ENCODE results near the gene KCTD11. TPM values are rescaled to one million over a fixed set of nuclear protein-coding genes. Genes with fewer than 3 reads are reported as not detected.

KCTD11 gene
- total RNA-seq, 1 donor: 6.9 TPM

DNA sequence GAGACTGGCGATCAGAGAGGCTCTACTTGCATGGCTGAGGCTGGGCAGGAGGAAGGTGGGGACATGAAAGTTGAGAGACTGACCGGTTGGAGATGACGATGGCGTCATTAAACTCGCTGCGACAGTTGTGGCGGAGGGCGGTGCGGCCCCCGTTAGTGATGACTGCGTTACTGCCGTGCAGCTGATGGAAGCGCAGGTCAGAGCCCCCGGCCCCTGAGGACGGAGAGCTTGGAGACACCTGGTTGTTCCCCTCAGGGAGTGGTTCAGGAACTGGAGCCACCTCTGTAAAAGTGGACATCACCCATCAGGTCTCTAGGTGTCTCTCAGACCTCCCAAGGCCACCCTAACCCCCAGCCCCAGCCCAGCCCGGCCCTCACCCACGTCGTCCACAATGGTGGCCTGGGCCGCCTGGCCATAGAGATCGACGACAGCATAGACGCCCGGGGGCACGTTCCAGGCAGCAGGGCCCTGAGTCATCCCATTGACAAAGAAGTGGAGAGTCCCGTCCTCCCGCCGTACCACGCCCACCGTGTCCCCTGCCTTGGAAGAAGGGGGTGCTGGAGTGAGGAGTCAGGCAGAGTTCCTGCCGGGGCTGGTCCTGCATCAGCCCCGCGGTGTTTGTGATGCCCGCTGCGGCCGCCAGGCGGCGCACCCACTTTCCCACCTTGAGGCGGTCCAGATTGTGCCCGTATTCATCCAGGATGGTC is 28.1 kb upstream of the KCTD11 start:
- no peak overlapping the region for H3K4me3 ChIP-seq (ENCODE audit: low read depth, low read length)
- peak; percentile 92 for TF ChIP-seq CTCF (IDR thresholded peaks at IDR 0.05; ENCODE audit: insufficient read depth, low read length)
- DNase-seq (ENCODE audit: low read depth): peak; percentile 31

DNA sequence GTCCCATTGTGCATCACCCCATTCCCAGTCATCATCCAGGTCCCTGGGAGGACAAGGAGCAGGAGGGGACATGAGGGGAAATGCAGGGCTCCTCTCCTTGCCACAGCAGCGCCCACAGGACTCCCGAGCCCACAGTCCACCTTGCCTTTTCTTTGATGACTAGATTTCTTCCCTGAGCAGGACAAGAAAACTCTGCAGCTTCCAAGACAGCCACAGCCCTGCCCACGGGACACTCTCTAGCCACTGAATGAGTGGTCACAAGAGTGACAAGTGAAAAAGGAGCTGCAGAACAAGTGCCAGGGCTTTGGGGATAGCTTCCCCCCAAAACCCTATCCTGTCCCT is 27.6 kb upstream of the KCTD11 start:
- no peak for DNase-seq (ENCODE audit: low read depth)
- H3K4me3 ChIP-seq (ENCODE audit: low read depth, low read length): no peak overlapping the region
- TF ChIP-seq CTCF (IDR thresholded peaks at IDR 0.05; ENCODE audit: insufficient read depth, low read length): no peak

GRCh38 chr17:7325031-7325528 is 26.9 kb upstream of the KCTD11 start:
- DNase-seq (ENCODE audit: low read depth): no peak
- H3K4me3 ChIP-seq (ENCODE audit: low read depth, low read length): no peak overlapping the region
- TF ChIP-seq CTCF (IDR thresholded peaks at IDR 0.05; ENCODE audit: insufficient read depth, low read length): no peak

- H3K4me3 ChIP-seq (ENCODE audit: low read depth, low read length): no peak overlapping the region
- no peak for DNase-seq (ENCODE audit: low read depth)
- no peak for TF ChIP-seq CTCF (IDR thresholded peaks at IDR 0.05; ENCODE audit: insufficient read depth, low read length)
Observed at GRCh38 chr17:7326186-7326585, 25.8 kb upstream of the KCTD11 start.

DNA sequence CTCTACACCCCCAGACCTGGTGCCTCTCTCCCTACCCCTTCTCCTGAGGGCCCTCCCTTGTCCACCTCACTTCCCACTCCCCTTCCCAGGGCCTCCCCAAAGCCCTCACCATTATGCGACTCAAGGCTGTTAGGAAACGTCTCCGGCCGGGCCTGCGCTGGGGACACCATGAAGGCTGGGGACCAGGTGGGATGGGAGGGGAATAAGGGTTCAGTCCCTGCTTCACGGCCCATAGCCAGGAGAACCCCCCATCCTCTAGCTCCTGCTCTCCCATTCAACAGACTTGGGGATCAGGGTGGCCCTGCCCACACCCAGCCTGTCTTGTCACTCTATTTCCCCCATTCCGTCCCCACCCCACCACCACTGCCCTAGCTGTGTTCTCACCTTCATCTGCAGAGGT is 24.9 kb upstream of the KCTD11 start:
- DNase-seq (ENCODE audit: low read depth): no peak
- H3K4me3 ChIP-seq (ENCODE audit: low read depth, low read length): no peak overlapping the region
- no peak for TF ChIP-seq CTCF (IDR thresholded peaks at IDR 0.05; ENCODE audit: insufficient read depth, low read length)

GRCh38 chr17:7327501-7327900 is 24.5 kb upstream of the KCTD11 start:
- TF ChIP-seq CTCF (IDR thresholded peaks at IDR 0.05; ENCODE audit: insufficient read depth, low read length): no peak
- no peak overlapping the region for H3K4me3 ChIP-seq (ENCODE audit: low read depth, low read length)
- no peak for DNase-seq (ENCODE audit: low read depth)

DNA sequence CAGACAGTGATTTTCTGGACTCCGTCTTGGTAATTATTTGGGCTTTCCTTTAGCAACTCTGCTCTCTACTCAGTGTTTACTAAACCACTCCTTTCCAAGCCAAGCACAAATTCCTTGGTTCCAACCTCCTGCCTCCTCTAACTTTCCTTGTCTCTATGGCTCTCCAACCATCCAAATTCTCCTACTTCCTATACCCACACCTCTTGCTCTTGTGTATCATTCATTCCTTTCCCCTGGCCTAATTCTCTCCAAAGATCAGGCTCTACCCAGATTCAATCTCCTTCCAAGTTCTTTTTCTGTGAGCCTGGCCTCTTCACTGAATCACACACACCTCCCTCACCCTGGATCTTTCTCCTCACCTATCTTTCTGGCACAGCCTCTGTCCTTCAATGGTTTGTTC is 24.0 kb upstream of the KCTD11 start:
- TF ChIP-seq CTCF (IDR thresholded peaks at IDR 0.05; ENCODE audit: insufficient read depth, low read length): no peak
- peak overlapping the region; percentile 97 for H3K4me3 ChIP-seq (ENCODE audit: low read depth, low read length)
- DNase-seq (ENCODE audit: low read depth): no peak
